OCI-LY1 (cell line): ENCODE data around the gene SP5.

Source experiments
- H2AFZ ChIP-seq: fragments of 200-600 bp; sonication (generic), shearing (Covaris generic); 2 replicates; pipeline ENCODE4 v1.6.0; 2014; ENCODE audit warnings: antibody characterized with exemption, mild to moderate bottlenecking, low read length
- H3F3A ChIP-seq: fragments of 200-600 bp; sonication (generic), shearing (Covaris generic); 2 replicates; pipeline ENCODE4 v1.6.0; 2014; ENCODE audit warnings: mild to moderate bottlenecking, antibody characterized with exemption, low read length, moderate library complexity; ENCODE audit not compliant: insufficient read depth
- H3K27ac ChIP-seq: fragments of 200-600 bp; sonication (generic); 2 replicates; pipeline ENCODE4 v1.5.1; 2014; ENCODE audit warnings: low read length, mixed run types, mild to moderate bottlenecking, low read depth; ENCODE audit not compliant: poor library complexity, severe bottlenecking
- H3K27me3 ChIP-seq: fragments of 200-600 bp; sonication (generic); 2 replicates; pipeline ENCODE4 v1.6.0; 2014; ENCODE audit warnings: antibody characterized with exemption, mild to moderate bottlenecking, low read length, moderate library complexity; ENCODE audit not compliant: insufficient read depth
- H3K36me3 ChIP-seq: fragments of 200-600 bp; sonication (generic); 2 replicates; pipeline ENCODE4 v1.6.1; 2014; ENCODE audit warnings: mild to moderate bottlenecking, antibody characterized with exemption, low read length, moderate library complexity, mixed read lengths; ENCODE audit not compliant: insufficient read depth
- H3K4me1 ChIP-seq: fragments of 200-600 bp; sonication (generic); 2 replicates; pipeline ENCODE4 v1.5.1; 2014; ENCODE audit warnings: mild to moderate bottlenecking, low read length, moderate library complexity; ENCODE audit not compliant: insufficient read depth, severe bottlenecking
- H3K4me2 ChIP-seq: fragments of 200-600 bp; sonication (generic), shearing (Covaris generic); 2 replicates; pipeline ENCODE4 v1.6.1; 2014; ENCODE audit warnings: low read length
- H3K4me3 ChIP-seq: fragments of 200-600 bp; sonication (generic); 2 replicates; pipeline ENCODE4 v1.5.1; 2014; ENCODE audit warnings: low read length, low read depth, mild to moderate bottlenecking, mixed read lengths; ENCODE audit not compliant: poor library complexity, severe bottlenecking
- H3K79me2 ChIP-seq: fragments of 200-600 bp; shearing (Covaris generic); 2 replicates; pipeline ENCODE4 v1.6.1; 2016; ENCODE audit warnings: mixed run types, low read length, mixed read lengths; ENCODE audit not compliant: insufficient read depth
- H3K9ac ChIP-seq: fragments of 200-600 bp; sonication (generic), shearing (Covaris generic); 2 replicates; pipeline ENCODE4 v1.6.1; 2014; ENCODE audit warnings: mild to moderate bottlenecking, low read length, mixed read lengths
- H3K9me2 ChIP-seq: fragments of 200-600 bp; sonication (generic), shearing (Covaris generic); 2 replicates; pipeline ENCODE4 v1.6.1; 2014; ENCODE audit warnings: low read depth, mild to moderate bottlenecking, low read length, mixed read lengths
- H3K9me3 ChIP-seq: fragments of 200-600 bp; shearing (Covaris generic); 2 replicates; pipeline ENCODE4 v1.6.1; 2014; ENCODE audit warnings: low read length, mixed read lengths
- H4K20me1 ChIP-seq: fragments of 200-600 bp; sonication (generic), shearing (Covaris generic); 2 replicates; pipeline ENCODE4 v1.6.0; 2016; ENCODE audit warnings: mild to moderate bottlenecking, low read length; ENCODE audit not compliant: insufficient read depth
- EZH2 ChIP-seq: fragments of 200-600 bp; sonication (generic), shearing (Covaris generic); IDR thresholded peaks from 2 replicates; pipeline ENCODE4 v1.8.0; 2017; ENCODE audit warnings: borderline replicate concordance, mixed run types, mild to moderate bottlenecking, antibody characterized with exemption, low read length, moderate library complexity, mixed read lengths
- TF ChIP-seq, protein P1 (sequence below): fragments of 200-600 bp; sonication (generic), shearing (Covaris generic); IDR thresholded peaks from 2 replicates; pipeline ENCODE4 v1.5.1; 2017; ENCODE audit warnings: mild to moderate bottlenecking, antibody characterized with exemption, low read length, moderate library complexity, mixed read lengths

The SP5 gene

DNA sequence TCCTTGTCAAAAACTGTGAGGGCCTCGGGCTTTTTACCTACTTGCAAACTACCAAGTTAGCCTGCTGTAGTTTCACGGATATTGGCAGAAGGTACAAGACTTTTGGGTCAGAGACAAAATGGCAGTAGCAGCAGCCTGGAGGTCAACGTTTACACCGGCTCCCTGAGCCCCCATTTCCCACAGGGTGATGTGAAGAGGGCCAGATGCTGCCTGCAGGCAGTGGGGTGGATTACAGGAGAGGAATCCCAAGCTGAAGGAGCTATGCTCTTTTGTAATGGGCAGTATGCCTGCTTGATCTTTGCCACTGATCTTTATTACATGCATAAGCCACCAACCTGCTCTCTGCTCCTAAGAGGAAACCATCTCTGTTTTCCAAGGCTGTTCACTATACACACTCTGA is 29.5 kb upstream of the SP5 start:
- Histone ChIP-seq H3K4me2 (no peak overlapping the region), H3K36me3 (no peaks in the 10 kb centered on the region), H3K9me3 (no peaks in the 10 kb centered on the region), H3K79me2 (no peaks in the 10 kb centered on the region), H3K9me2 (no peaks in the 10 kb centered on the region), H4K20me1 (no peaks in the 10 kb centered on the region), H3K4me3 (no peak overlapping the region), H3F3A (no peaks in the 10 kb centered on the region), H2AFZ (no peak overlapping the region), H3K27ac (no peak overlapping the region), H3K4me1 (peaks cover 20% of the 10 kb centered on the region), H3K9ac (no peak overlapping the region), H3K27me3 (no peaks in the 10 kb centered on the region)
- TF ChIP-seq, protein P1, sequence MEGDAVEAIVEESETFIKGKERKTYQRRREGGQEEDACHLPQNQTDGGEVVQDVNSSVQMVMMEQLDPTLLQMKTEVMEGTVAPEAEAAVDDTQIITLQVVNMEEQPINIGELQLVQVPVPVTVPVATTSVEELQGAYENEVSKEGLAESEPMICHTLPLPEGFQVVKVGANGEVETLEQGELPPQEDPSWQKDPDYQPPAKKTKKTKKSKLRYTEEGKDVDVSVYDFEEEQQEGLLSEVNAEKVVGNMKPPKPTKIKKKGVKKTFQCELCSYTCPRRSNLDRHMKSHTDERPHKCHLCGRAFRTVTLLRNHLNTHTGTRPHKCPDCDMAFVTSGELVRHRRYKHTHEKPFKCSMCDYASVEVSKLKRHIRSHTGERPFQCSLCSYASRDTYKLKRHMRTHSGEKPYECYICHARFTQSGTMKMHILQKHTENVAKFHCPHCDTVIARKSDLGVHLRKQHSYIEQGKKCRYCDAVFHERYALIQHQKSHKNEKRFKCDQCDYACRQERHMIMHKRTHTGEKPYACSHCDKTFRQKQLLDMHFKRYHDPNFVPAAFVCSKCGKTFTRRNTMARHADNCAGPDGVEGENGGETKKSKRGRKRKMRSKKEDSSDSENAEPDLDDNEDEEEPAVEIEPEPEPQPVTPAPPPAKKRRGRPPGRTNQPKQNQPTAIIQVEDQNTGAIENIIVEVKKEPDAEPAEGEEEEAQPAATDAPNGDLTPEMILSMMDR, result no peak
- TF ChIP-seq EZH2, result no peak

DNA sequence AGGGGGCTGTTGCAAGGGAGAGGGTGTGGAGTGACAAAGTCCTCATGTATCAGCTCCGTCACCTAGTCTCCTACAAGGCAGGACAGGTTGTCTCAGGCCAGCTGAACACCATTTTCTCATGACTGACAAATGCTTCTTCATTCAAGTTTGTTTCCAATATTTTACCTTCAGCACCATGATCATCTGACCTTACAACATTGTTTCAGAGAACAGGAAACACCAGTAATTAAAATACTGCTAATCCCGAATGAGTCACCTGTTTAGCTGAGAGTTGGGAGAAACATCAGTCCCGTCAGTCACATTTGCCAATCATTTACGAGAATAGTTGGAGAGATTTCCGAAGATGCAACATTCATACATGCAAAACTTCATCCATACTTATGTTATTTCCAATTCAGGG is 25.7 kb upstream of the SP5 start:
- H3K27ac ChIP-seq, result no peak overlapping the region

DNA sequence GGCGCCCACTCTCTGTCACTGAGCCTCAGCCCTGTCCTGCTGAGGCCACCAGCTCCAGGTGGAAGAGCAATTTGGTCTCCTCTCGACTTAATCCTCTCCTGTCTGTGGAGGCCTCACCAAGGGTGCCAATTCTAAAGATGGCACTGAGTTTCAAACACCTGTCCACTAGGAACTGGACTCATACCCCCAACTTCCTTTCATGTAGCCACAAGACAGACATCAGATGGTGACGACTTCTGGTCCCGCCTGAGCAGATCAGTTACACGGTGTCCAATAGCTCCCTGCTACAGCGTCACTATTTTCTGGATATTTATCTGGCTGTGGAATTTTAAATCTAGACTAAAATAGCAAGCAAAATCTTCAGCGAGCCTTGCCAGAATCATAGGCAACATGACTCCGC is 24.5 kb upstream of the SP5 start:
- Histone ChIP-seq H3K4me1 (peaks cover 21% of the 10 kb centered on the region), H3F3A (no peaks in the 10 kb centered on the region), H3K4me3 (no peak overlapping the region), H3K9me3 (no peaks in the 10 kb centered on the region), H3K36me3 (no peaks in the 10 kb centered on the region), H2AFZ (no peak overlapping the region), H3K9ac (no peak overlapping the region), H3K27ac (no peak overlapping the region), H3K9me2 (no peaks in the 10 kb centered on the region), H3K27me3 (no peaks in the 10 kb centered on the region), H3K4me2 (no peak overlapping the region), H4K20me1 (no peaks in the 10 kb centered on the region), H3K79me2 (no peaks in the 10 kb centered on the region)
- no peak for TF ChIP-seq EZH2
- TF ChIP-seq, protein P1, result no peak

More for the DNA sequence above, 25.7 kb upstream of the SP5 start:
- Histone ChIP-seq H3K9me2 (no peaks in the 10 kb centered on the region), H3K9ac (no peak overlapping the region), H3K9me3 (no peaks in the 10 kb centered on the region), H3K4me1 (peaks cover 13% of the 10 kb centered on the region), H3K4me2 (no peak overlapping the region), H3K79me2 (no peaks in the 10 kb centered on the region), H3K36me3 (no peaks in the 10 kb centered on the region), H3K4me3 (no peak overlapping the region), H2AFZ (peak overlapping the region; percentile 80; the same call in 1 of the 2 replicates), H3F3A (no peaks in the 10 kb centered on the region), H4K20me1 (no peaks in the 10 kb centered on the region), H3K27me3 (no peaks in the 10 kb centered on the region)
- TF ChIP-seq, protein P1, result no peak
- no peak for TF ChIP-seq EZH2
